NT2/D1 (cell line): ENCODE results near the gene OSBPL10.

ENCODE experiments used
- SUZ12 ChIP-seq: IDR thresholded peaks from 2 replicates; pipeline ENCODE4 v1.6.1; 2011; ENCODE audit not compliant: insufficient read length, insufficient read depth; ENCODE audit errors: extremely low read depth
- YY1 ChIP-seq: IDR thresholded peaks from 2 replicates; pipeline ENCODE4 v1.6.1; 2011; ENCODE audit not compliant: insufficient read length, insufficient read depth
- ZNF274 ChIP-seq: IDR thresholded peaks from 2 replicates; pipeline ENCODE4 v1.6.1; 2011; ENCODE audit warnings: mild to moderate bottlenecking, low read depth, low read length

- TF ChIP-seq SUZ12 (no peak), YY1 (no peak), ZNF274 (no peak)
Measured at GRCh38 chr3:31659246-31659645, 321.8 kb downstream of the OSBPL10 start.
